Lower leg skin (tissue), 4 donors: ENCODE data around the gene TBC1D22A. TPM values are rescaled to one million over a fixed set of nuclear protein-coding genes. Genes with fewer than 3 reads are reported as not detected.

ENCODE experiments used
- DNase-seq, 2 donors: peaks; one replicate each; pipeline ENCODE4 v3.0.0-alpha.2; 2019; ENCODE audit warnings: low spot score in 2 of 2
- H3K4me3 ChIP-seq: fragments of 200-600 bp; sonication (generic); 2 replicates; pipeline ENCODE4 v1.5.1; 2017; ENCODE audit warnings: mild to moderate bottlenecking, low read depth; ENCODE audit not compliant: poor library complexity, severe bottlenecking
- POLR2A ChIP-seq, 2 donors: fragments of 450-650 bp; IDR thresholded peaks; one replicate each; pipeline ENCODE4 v1.6.1; 2016 to 2017; ENCODE audit warnings: antibody characterized with exemption in 2 of 2, mild to moderate bottlenecking in 1 of 2, moderate library complexity in 1 of 2
- WGBS, 2 donors: methylation state at CpG; one replicate each; pipeline ENCODE4 v1.1.5; 2018; 5-methylcytosine and 5-hydroxymethylcytosine counted together
- intact Hi-C: fragments of 100-400 bp; cut with DNase I; formaldehyde crosslinking; loops from one replicate; pipeline ENCODE4 v1.15.0; 2023; ENCODE audit warnings: low total_unique reads
- total RNA-seq, 4 donors: library from RNA; depleted of rRNA; stranded (reverse); fragments of >200 nt; gene quantifications; one replicate each; pipeline ENCODE4 v1.1.0, GENCODE V29; 2016
- TF ChIP-seq, protein P1 (sequence below), 3 donors: fragments of 450-650 bp; IDR thresholded peaks; one replicate each; pipeline ENCODE4 v1.5.1; 2016; ENCODE audit warnings: antibody characterized with exemption in 3 of 3, mild to moderate bottlenecking in 3 of 3, moderate library complexity in 2 of 3

TBC1D22A gene
- total RNA-seq, 4 donors from 2014 or later = 21.8 to 32.3 (median 31.6) TPM

- TF ChIP-seq, protein P1, sequence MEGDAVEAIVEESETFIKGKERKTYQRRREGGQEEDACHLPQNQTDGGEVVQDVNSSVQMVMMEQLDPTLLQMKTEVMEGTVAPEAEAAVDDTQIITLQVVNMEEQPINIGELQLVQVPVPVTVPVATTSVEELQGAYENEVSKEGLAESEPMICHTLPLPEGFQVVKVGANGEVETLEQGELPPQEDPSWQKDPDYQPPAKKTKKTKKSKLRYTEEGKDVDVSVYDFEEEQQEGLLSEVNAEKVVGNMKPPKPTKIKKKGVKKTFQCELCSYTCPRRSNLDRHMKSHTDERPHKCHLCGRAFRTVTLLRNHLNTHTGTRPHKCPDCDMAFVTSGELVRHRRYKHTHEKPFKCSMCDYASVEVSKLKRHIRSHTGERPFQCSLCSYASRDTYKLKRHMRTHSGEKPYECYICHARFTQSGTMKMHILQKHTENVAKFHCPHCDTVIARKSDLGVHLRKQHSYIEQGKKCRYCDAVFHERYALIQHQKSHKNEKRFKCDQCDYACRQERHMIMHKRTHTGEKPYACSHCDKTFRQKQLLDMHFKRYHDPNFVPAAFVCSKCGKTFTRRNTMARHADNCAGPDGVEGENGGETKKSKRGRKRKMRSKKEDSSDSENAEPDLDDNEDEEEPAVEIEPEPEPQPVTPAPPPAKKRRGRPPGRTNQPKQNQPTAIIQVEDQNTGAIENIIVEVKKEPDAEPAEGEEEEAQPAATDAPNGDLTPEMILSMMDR (IDR thresholded peaks at IDR 0.05) = no peak
- TF ChIP-seq POLR2A (IDR thresholded peaks at IDR 0.05) = no peak
- WGBS, 2 donors = 89% methylated on average over 10 of the region's 10 CpGs
- DNase-seq = peak in 1 of 2 donors; percentile 63
- no peak overlapping the region for H3K4me3 ChIP-seq
- intact Hi-C loops = no loop called here
These were observed 152.0 kb downstream of the TBC1D22A start for GRCh38 chr22:46914481-46914880.

DNA sequence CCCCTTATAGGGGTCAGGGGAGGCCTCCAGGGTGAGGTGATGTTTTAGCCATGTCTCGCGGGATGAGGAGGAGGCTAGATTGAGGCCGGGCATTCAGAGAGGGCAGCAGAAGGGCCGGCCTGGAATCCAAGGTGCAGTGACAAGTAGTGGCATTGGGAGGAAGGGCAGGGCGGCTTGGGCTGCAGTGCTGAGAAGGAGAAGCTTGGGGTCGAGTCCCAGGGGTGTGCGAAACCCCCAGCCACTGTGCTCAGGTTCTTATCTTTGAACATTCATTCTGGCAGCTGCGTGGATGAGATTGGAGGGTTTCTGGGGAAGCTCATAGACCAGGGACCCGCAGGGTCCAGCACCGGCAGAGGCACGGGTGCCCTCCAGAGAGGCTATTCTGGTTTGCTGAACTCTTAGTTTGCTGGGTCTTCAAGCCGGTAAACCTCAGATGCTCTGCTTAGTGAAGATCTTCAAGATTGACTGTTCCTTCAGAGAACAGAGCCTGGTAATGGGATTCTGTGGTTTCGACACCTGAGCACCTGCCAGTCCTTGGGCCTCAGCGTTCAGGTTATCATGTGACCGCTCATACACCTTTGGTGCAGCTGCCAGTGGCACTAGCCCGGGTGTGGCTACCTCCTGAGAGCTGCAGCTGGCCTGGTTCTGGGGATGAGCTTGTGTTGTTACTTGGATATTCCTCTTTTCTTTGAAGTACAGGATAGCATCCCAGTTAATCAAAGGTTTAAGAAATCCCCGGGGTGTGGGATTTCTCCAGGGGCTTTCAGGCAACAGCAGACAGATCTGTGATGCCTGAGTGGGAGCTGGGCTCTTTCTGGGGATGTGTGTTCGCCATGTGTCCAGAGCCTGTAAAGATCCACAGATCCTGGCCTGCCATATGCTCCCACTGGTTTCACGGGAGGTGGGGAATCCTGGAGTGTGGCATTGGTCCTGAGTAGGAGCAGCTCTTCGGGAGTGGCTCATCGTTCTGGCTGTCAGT is 152.8 kb downstream of the TBC1D22A start:
- 89 to 91% methylated on average over 19 to 21 of the region's 21 CpGs for WGBS, 2 donors
- TF ChIP-seq, protein P1 (IDR thresholded peaks at IDR 0.05) = no peak
- no peak for TF ChIP-seq POLR2A (IDR thresholded peaks at IDR 0.05)
- DNase-seq = peak in 1 of 2 donors; percentile 64
- H3K4me3 ChIP-seq = no peak overlapping the region
- intact Hi-C loops = no loop called here

DNA sequence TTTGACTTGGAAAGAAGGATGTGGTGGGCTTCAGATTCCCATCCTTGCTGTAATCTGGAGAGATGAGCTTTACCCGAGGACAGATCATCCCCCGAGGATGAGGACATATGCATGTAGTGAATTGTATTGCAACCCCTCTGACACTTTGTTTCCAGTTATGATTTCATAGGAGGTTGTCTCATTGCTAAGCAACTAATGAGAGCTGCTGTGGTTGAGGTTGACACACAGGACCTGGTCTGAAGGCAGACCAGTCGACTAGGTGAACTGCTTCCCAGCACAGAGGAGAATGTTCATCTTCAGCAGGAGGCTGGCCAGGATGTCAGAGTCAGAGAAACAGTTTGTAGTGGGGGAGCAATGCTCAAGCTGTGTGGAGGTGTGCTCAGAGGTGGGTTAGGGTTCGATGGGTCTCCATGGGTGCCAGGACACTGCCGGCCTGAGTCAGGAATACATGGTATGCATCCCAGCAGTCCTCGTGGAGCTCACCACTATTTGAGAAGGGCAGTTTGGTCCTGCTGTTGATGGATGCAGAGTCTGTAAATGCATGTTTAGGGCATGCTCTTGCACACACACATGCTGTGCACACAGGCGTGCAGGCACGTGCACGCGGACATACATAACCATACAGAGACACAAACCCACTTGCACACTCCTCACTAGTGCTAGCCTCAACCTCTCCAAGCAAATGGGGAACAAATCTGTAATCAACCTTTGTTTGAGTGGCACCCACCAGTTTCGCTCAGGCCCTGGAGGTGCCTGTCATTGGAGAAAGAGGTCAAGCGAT is 153.7 kb downstream of the TBC1D22A start:
- peak in 1 of 2 donors; percentile 39 for DNase-seq
- WGBS, 2 donors = 87 to 93% methylated on average over 12 of the region's 12 CpGs
- H3K4me3 ChIP-seq = no peak overlapping the region
- TF ChIP-seq, protein P1 (IDR thresholded peaks at IDR 0.05) = no peak
- no peak for TF ChIP-seq POLR2A (IDR thresholded peaks at IDR 0.05)
- intact Hi-C loops = no loop called here

- intact Hi-C loops = no loop called here
- no peak overlapping the region for H3K4me3 ChIP-seq
- peak in 1 of 2 donors; percentile 74 for DNase-seq
- no peak for TF ChIP-seq POLR2A (IDR thresholded peaks at IDR 0.05)
- TF ChIP-seq, protein P1 (IDR thresholded peaks at IDR 0.05) = no peak
- 89 to 92% methylated on average over 23 of the region's 23 CpGs for WGBS, 2 donors
These were observed 154.7 kb downstream of the TBC1D22A start for GRCh38 chr22:46916886-46917770.

- WGBS, 2 donors = 95 to 98% methylated on average over 6 to 11 of the region's 11 CpGs
These were observed 155.3 kb downstream of the TBC1D22A start for GRCh38 chr22:46917771-46918101.

More at GRCh38 chr22:46917771-46918101, 155.3 kb downstream of the TBC1D22A start:
- peak in 1 of 2 donors; percentile 64 for DNase-seq
- TF ChIP-seq, protein P1 (IDR thresholded peaks at IDR 0.05) = no peak
- TF ChIP-seq POLR2A (IDR thresholded peaks at IDR 0.05) = no peak
- intact Hi-C loops = no loop called here
- no peak overlapping the region for H3K4me3 ChIP-seq
